IMR-90 (cell line): Measurements from ENCODE around the gene NKAIN2. TPM values are rescaled to one million over a fixed set of nuclear protein-coding genes. Genes with fewer than 3 reads are reported as not detected.

Experiments used
- ATAC-seq: fragments of 200-7000 bp; cut with Tn5 transposase; 2 replicates; pipeline ENCODE4 v1.9.1; 2020; ENCODE audit warnings: low read depth, mild to moderate bottlenecking, moderate library complexity
- BruUV-seq: library from RNA; stranded (reverse); fragments of 400-500 nt; replicated peaks from 2 replicates; lab custom pipeline; 2021; lab: Mats Ljungman, UMichigan
- CTCF ChIA-PET: fragments of 300-600 bp; formaldehyde crosslinking; extraction: SDS; loops from one replicate; lab custom pipeline; 2021; ENCODE audit warnings: antibody characterized with exemption; lab: Yijun Ruan, JAX
- POLR2A ChIA-PET: fragments of 300-600 bp; sonication (Branson Sonifier 250); formaldehyde crosslinking; loops from one replicate; lab custom pipeline; 2022; ENCODE audit warnings: antibody characterized with exemption; ENCODE audit not compliant: unreplicated experiment; lab: Charles Lee
- DNase-seq: peaks from one replicate; pipeline ENCODE4 v3.0.0; 2013
- H2AFZ ChIP-seq: replicated peaks from 2 replicates; pipeline ENCODE3; 2013; ENCODE audit warnings: low read length, mild to moderate bottlenecking; ENCODE audit not compliant: poor library complexity
- H2AK5ac ChIP-seq: 2 replicates; pipeline ENCODE4 v1.6.1; 2013; ENCODE audit warnings: low read depth, low read length, inconsistent platforms
- H2AK9ac ChIP-seq: replicated peaks from 2 replicates; pipeline ENCODE3; 2013; ENCODE audit warnings: mild to moderate bottlenecking, low read depth, low read length, moderate library complexity; ENCODE audit not compliant: poor library complexity
- H2BK120ac ChIP-seq: 2 replicates; pipeline ENCODE4 v1.6.1; 2013; ENCODE audit warnings: low read depth, low read length, inconsistent platforms
- H2BK15ac ChIP-seq: 3 replicates; pipeline ENCODE4 v1.6.1; 2013; ENCODE audit warnings: low read depth, low read length, inconsistent platforms
- H2BK20ac ChIP-seq: 2 replicates; pipeline ENCODE4 v1.6.1; 2013; ENCODE audit warnings: low read depth, mild to moderate bottlenecking, inconsistent platforms, low read length, moderate library complexity
- H2BK5ac ChIP-seq: 2 replicates; pipeline ENCODE4 v1.6.1; 2013; ENCODE audit warnings: mild to moderate bottlenecking, low read depth, low read length, inconsistent platforms; ENCODE audit not compliant: poor library complexity, severe bottlenecking
- H3K14ac ChIP-seq: replicated peaks from 2 replicates; pipeline ENCODE4 v1.6.1; 2013; ENCODE audit warnings: low read depth, low read length, inconsistent platforms
- H3K18ac ChIP-seq: 2 replicates; pipeline ENCODE4 v1.6.1; 2013; ENCODE audit warnings: low read depth, low read length, control low read depth
- H3K23ac ChIP-seq: 2 replicates; pipeline ENCODE4 v1.6.1; 2013; ENCODE audit warnings: low read depth, low read length, inconsistent platforms
- H3K27ac ChIP-seq: 2 replicates; pipeline ENCODE4 v1.5.1; 2013; ENCODE audit warnings: mild to moderate bottlenecking, control low read depth, low read length; ENCODE audit not compliant: insufficient read depth
- H3K27me3 ChIP-seq: 2 replicates; pipeline ENCODE4 v1.6.1; 2013; ENCODE audit warnings: low read length; ENCODE audit not compliant: control insufficient read depth, insufficient read depth
- H3K36me3 ChIP-seq: 2 replicates; pipeline ENCODE4 v1.6.1; 2013; ENCODE audit warnings: low read length, mixed read lengths; ENCODE audit not compliant: control insufficient read depth, insufficient read depth
- H3K4ac ChIP-seq: 2 replicates; pipeline ENCODE4 v1.6.1; 2013; ENCODE audit warnings: low read depth, low read length, inconsistent platforms
- H3K4me1 ChIP-seq: 2 replicates; pipeline ENCODE4 v1.6.1; 2013; ENCODE audit warnings: low read length, mixed read lengths; ENCODE audit not compliant: control insufficient read depth, insufficient read depth
- H3K4me2 ChIP-seq: 2 replicates; pipeline ENCODE4 v1.6.1; 2013; ENCODE audit warnings: low read depth, mild to moderate bottlenecking, control low read depth, low read length, moderate library complexity
- H3K4me3 ChIP-seq: 2 replicates; pipeline ENCODE4 v1.5.1; 2013; ENCODE audit warnings: low read depth, mild to moderate bottlenecking, control low read depth, low read length, moderate library complexity; ENCODE audit not compliant: insufficient read depth
- H3K56ac ChIP-seq: 2 replicates; pipeline ENCODE4 v1.6.1; 2013; ENCODE audit warnings: low read length, inconsistent platforms; ENCODE audit not compliant: insufficient read depth; ENCODE audit errors: extremely low read depth
- H3K79me1 ChIP-seq, 2 experiments: 2 replicates each; pipeline ENCODE4 v1.6.1; 2013; ENCODE audit warnings: low read length in 2 of 2, inconsistent platforms in 1 of 2, low read depth in 1 of 2
- H3K9ac ChIP-seq: 2 replicates; pipeline ENCODE4 v1.6.1; 2013; ENCODE audit warnings: low read depth, low read length, control low read depth
- H3K9me1 ChIP-seq: 2 replicates; pipeline ENCODE4 v1.6.1; 2013; ENCODE audit warnings: low read length, inconsistent platforms; ENCODE audit not compliant: insufficient read depth
- H3K9me3 ChIP-seq: 2 replicates; pipeline ENCODE4 v1.6.1; 2013; ENCODE audit warnings: low read length; ENCODE audit not compliant: control insufficient read depth, insufficient read depth
- H4K20me1 ChIP-seq: 2 replicates; pipeline ENCODE4 v1.6.1; 2013; ENCODE audit warnings: low read length, inconsistent platforms; ENCODE audit not compliant: insufficient read depth
- H4K5ac ChIP-seq: 2 replicates; pipeline ENCODE4 v1.6.1; 2013; ENCODE audit warnings: mild to moderate bottlenecking, low read depth, low read length, control low read depth
- H4K8ac ChIP-seq, 2 experiments: 2 replicates each; pipeline ENCODE4 v1.6.1; 2013; ENCODE audit warnings: low read depth in 2 of 2, low read length in 2 of 2, control low read depth in 1 of 2, inconsistent platforms in 1 of 2
- H4K91ac ChIP-seq: 2 replicates; pipeline ENCODE4 v1.6.1; 2013; ENCODE audit warnings: low read depth, low read length, inconsistent platforms; ENCODE audit not compliant: insufficient read depth
- FOS ChIP-seq: fragments of 150-350 bp; IDR thresholded peaks from 2 replicates; pipeline ENCODE4 v1.6.1; 2016; ENCODE audit warnings: low read depth, low read length
- MAFK ChIP-seq: IDR thresholded peaks from 2 replicates; pipeline ENCODE4 v1.6.1; 2012; ENCODE audit warnings: low read depth, low read length, improper control_type of control experiment
- WGBS, 2 experiments: methylation state at CpG; one replicate each; pipeline versions ENCODE4 v1.1.5 to v1.1.7; 2013; ENCODE audit warnings: missing lambda C conversion rate in 2 of 2; ENCODE audit not compliant: insufficient read length in 1 of 2; ENCODE audit errors: extremely low coverage in 2 of 2; 5-methylcytosine and 5-hydroxymethylcytosine counted together
- dilution Hi-C: fragments of 300-500 bp; cut with HindIII; formaldehyde crosslinking; loops from one replicate; pipeline ENCODE4 v1.14.3; 2018; ENCODE audit warnings: low sequenced_read_pairs; ENCODE audit not compliant: unreplicated experiment
- in situ Hi-C: fragments of 300-500 bp; cut with MboI; formaldehyde crosslinking; loops from 3 replicates; pipeline ENCODE4 v1.14.3; 2019; ENCODE audit warnings: low sequenced_read_pairs, inconsistent platforms, mixed read lengths
- intact Hi-C: fragments of 100-400 bp; cut with micrococcal nuclease; formaldehyde crosslinking; loops from 2 replicates; pipeline ENCODE4 v1.10.0; 2022
- polyA plus RNA-seq, 3 experiments: library from polyadenylated mRNA; depleted of rRNA; stranded (reverse); fragments of >200 nt; gene quantifications; 2 replicates each; pipeline ENCODE4 v1.2.3, GENCODE V29; 2012; ENCODE audit warnings: low replicate concordance in 1 of 3
- total RNA-seq: library from RNA; depleted of rRNA; stranded (reverse); fragments of >200 nt; gene quantifications from 2 replicates; pipeline ENCODE4 v1.2.3, GENCODE V29; 2012
- TF ChIP-seq, protein P1 (sequence below): fragments of 150-350 bp; IDR thresholded peaks from 2 replicates; pipeline ENCODE4 v1.6.1; 2016; ENCODE audit warnings: low read depth, mild to moderate bottlenecking, low read length, moderate library complexity, borderline replicate concordance

The NKAIN2 gene
- total and polyA plus RNA-seq, 2 of the 4 experiments (the other 2 are of a cell fraction), result not detected

- H4K5ac ChIP-seq, result no peak overlapping the region
- in situ Hi-C loops, result no loop called here
- WGBS, 2 experiments, result no CpG with 5 or more reads among the region's 1 CpG
Observed at GRCh38 chr6:124753001-124753400, 949.3 kb downstream of the NKAIN2 start.

More at GRCh38 chr6:124753001-124753400, 949.3 kb downstream of the NKAIN2 start:
- Histone ChIP-seq H2BK20ac (no peak overlapping the region), H3K79me1 (no peaks in the 10 kb centered on the region), H3K27ac (no peak overlapping the region), H3K9me3 (no peaks in the 10 kb centered on the region), H3K27me3 (no peaks in the 10 kb centered on the region), H3K4me3 (no peak overlapping the region), H3K14ac (no peak overlapping the region), H2AFZ (no peak overlapping the region), H3K4me1 (no peaks in the 10 kb centered on the region), H4K91ac (no peak overlapping the region), H3K4me2 (no peak overlapping the region), H2BK5ac (no peak overlapping the region), H3K56ac (no peak overlapping the region), H4K8ac (no peak overlapping the region), H2BK120ac (no peak overlapping the region), H3K36me3 (no peaks in the 10 kb centered on the region), H3K23ac (no peak overlapping the region), H3K18ac (no peak overlapping the region), H4K20me1 (no peaks in the 10 kb centered on the region), H2BK15ac (no peak overlapping the region), H3K4ac (no peak overlapping the region), H2AK5ac (no peak overlapping the region), H3K9me1 (no peaks in the 10 kb centered on the region), H3K9ac (no peak overlapping the region), H2AK9ac (no peak overlapping the region)
- intact Hi-C loops (no loop called here), dilution Hi-C loops (no loop called here)
- no peak for ATAC-seq
- BruUV-seq, result no TSS peak
- POLR2A ChIA-PET, result no interaction called here
- TF ChIP-seq FOS (no peak), MAFK (no peak)
- TF ChIP-seq, protein P1, sequence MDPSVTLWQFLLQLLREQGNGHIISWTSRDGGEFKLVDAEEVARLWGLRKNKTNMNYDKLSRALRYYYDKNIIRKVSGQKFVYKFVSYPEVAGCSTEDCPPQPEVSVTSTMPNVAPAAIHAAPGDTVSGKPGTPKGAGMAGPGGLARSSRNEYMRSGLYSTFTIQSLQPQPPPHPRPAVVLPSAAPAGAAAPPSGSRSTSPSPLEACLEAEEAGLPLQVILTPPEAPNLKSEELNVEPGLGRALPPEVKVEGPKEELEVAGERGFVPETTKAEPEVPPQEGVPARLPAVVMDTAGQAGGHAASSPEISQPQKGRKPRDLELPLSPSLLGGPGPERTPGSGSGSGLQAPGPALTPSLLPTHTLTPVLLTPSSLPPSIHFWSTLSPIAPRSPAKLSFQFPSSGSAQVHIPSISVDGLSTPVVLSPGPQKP, result no peak
- no peak for DNase-seq
- CTCF ChIA-PET, result no interaction called here
